ENCODE data around the gene ADCK1.
A peak's percentile ranks its signal among the peaks of the same experiment; 100 is the strongest.
"Not testable (repeated sequence)": the region's sequence is repeated elsewhere in the genome, so short reads cannot be mapped to it uniquely, and the experiment has no call there.

The ADCK1 gene

GRCh38 chr14:77808250-77808649 is 8.3 kb downstream of the ADCK1 start:
- DNase-seq (ENCODE audit: low read depth in 2 of 3, low spot score in 2 of 3): no peak

GRCh38 chr14:77809011-77809410 is 9.1 kb downstream of the ADCK1 start:
- no peak for DNase-seq (ENCODE audit: low read depth in 2 of 3, low spot score in 2 of 3)

GRCh38 chr14:77812028-77812427 is 12.1 kb downstream of the ADCK1 start:
- no peak for DNase-seq (ENCODE audit: low read depth in 2 of 3, low spot score in 2 of 3)

- DNase-seq (ENCODE audit: low read depth in 2 of 3, low spot score in 2 of 3): not testable (repeated sequence)
Observed at GRCh38 chr14:77812682-77813081, 12.8 kb downstream of the ADCK1 start.

- no peak for DNase-seq (ENCODE audit: low read depth in 2 of 3, low spot score in 2 of 3)
Observed at GRCh38 chr14:77822307-77822706, 22.4 kb downstream of the ADCK1 start.

- no peak for DNase-seq (ENCODE audit: low read depth in 2 of 3, low spot score in 2 of 3)
Observed at GRCh38 chr14:77822741-77823140, 22.8 kb downstream of the ADCK1 start.

- DNase-seq (ENCODE audit: low read depth in 2 of 3, low spot score in 2 of 3): no peak
Observed at GRCh38 chr14:77823378-77823777, 23.5 kb downstream of the ADCK1 start.

GRCh38 chr14:77825895-77826519 is 26.1 kb downstream of the ADCK1 start:
- no peak for DNase-seq (ENCODE audit: low read depth in 2 of 3, low spot score in 2 of 3)

- no peak for DNase-seq (ENCODE audit: low read depth in 2 of 3, low spot score in 2 of 3)
Observed at GRCh38 chr14:77830692-77831091, 30.8 kb downstream of the ADCK1 start.

GRCh38 chr14:77832297-77832696 is 32.4 kb downstream of the ADCK1 start:
- no peak for DNase-seq (ENCODE audit: low read depth in 2 of 3, low spot score in 2 of 3)

GRCh38 chr14:77837926-77838325 is 38.0 kb downstream of the ADCK1 start:
- DNase-seq (ENCODE audit: low read depth in 2 of 3, low spot score in 2 of 3): no peak

- no peak for DNase-seq (ENCODE audit: low read depth in 2 of 3, low spot score in 2 of 3)
Observed at GRCh38 chr14:77838831-77839511, 39.1 kb downstream of the ADCK1 start.

GRCh38 chr14:77843195-77843594 is 43.3 kb downstream of the ADCK1 start:
- no peak for DNase-seq (ENCODE audit: low read depth in 2 of 3, low spot score in 2 of 3)

GRCh38 chr14:77843651-77844050 is 43.7 kb downstream of the ADCK1 start:
- no peak for DNase-seq (ENCODE audit: low read depth in 2 of 3, low spot score in 2 of 3)

- DNase-seq (ENCODE audit: low read depth in 2 of 3, low spot score in 2 of 3): no peak
Observed at GRCh38 chr14:77844802-77845201, 44.9 kb downstream of the ADCK1 start.

- no peak for DNase-seq (ENCODE audit: low read depth in 2 of 3, low spot score in 2 of 3)
Observed at GRCh38 chr14:77848031-77848430, 48.1 kb downstream of the ADCK1 start.

- DNase-seq (ENCODE audit: low read depth in 2 of 3, low spot score in 2 of 3): no peak
Observed at GRCh38 chr14:77849711-77850110, 49.8 kb downstream of the ADCK1 start.

GRCh38 chr14:77853919-77854318 is 54.0 kb downstream of the ADCK1 start:
- DNase-seq (ENCODE audit: low read depth in 2 of 3, low spot score in 2 of 3): no peak

GRCh38 chr14:77856941-77857340 is 57.0 kb downstream of the ADCK1 start:
- no peak for DNase-seq (ENCODE audit: low read depth in 2 of 3, low spot score in 2 of 3)

- DNase-seq (ENCODE audit: low read depth in 2 of 3, low spot score in 2 of 3): no peak
Observed at GRCh38 chr14:77859934-77860570, 60.1 kb downstream of the ADCK1 start.

GRCh38 chr14:77861201-77861600 is 61.3 kb downstream of the ADCK1 start:
- no peak for DNase-seq (ENCODE audit: low read depth in 2 of 3, low spot score in 2 of 3)

- DNase-seq (ENCODE audit: low read depth in 2 of 3, low spot score in 2 of 3): peak; percentile 48 to 92 (median 80)
Observed at GRCh38 chr14:77862154-77862786, 62.4 kb downstream of the ADCK1 start.
